Stimulated activated effector memory CD8-positive, alpha-beta T cell treated with anti-CD3 and anti-CD28 coated beads, Interleukin-12 subunit alpha, Interleukin-12 subunit beta, amount 100 ng/mL, for 72 hours (primary cell): ENCODE results near the gene DEUP1.

Experiments used
- ATAC-seq: fragments of 150-1000 bp; cut with Tn5 transposase; 2 replicates; pipeline ENCODE4 v1.10.0; 2021
- DNase-seq, 2 donors: peaks; one replicate each; pipeline ENCODE4 v3.0.0; 2021 to 2022; ENCODE audit warnings: low spot score in 2 of 2
- H3K27ac Mint-ChIP-seq: one replicate; pipeline ENCODE4 v1.8.0; 2022; ENCODE audit warnings: mild to moderate bottlenecking, mixed read lengths
- H3K36me3 Mint-ChIP-seq: one replicate; pipeline ENCODE4 v1.8.0; 2022; ENCODE audit warnings: mild to moderate bottlenecking, mixed read lengths
- H3K4me1 Mint-ChIP-seq: one replicate; pipeline ENCODE4 v1.8.0; 2022; ENCODE audit warnings: mixed read lengths
- H3K4me3 Mint-ChIP-seq: one replicate; pipeline ENCODE4 v1.8.0; 2022; ENCODE audit warnings: mild to moderate bottlenecking, mixed read lengths
- H3K9me3 Mint-ChIP-seq: one replicate; pipeline ENCODE4 v1.8.0; 2022; ENCODE audit warnings: mixed read lengths

DEUP1 gene

GRCh38 chr11:93324500-93324899 is 6.0 kb upstream of the DEUP1 start:
- H3K4me3 Mint-ChIP-seq = no peak overlapping the region
- H3K27ac Mint-ChIP-seq = no peak overlapping the region
- peaks cover 4% of the 10 kb centered on the region for H3K9me3 Mint-ChIP-seq
- DNase-seq (no peak), ATAC-seq (no peak)
- H3K4me1 Mint-ChIP-seq = no peaks in the 10 kb centered on the region
- no peaks in the 10 kb centered on the region for H3K36me3 Mint-ChIP-seq

- no peak overlapping the region for H3K4me3 Mint-ChIP-seq
- no peak for DNase-seq
- H3K4me1 Mint-ChIP-seq = no peaks in the 10 kb centered on the region
- H3K27ac Mint-ChIP-seq = no peak overlapping the region
- no peak for ATAC-seq
- peaks cover 3% of the 10 kb centered on the region for H3K9me3 Mint-ChIP-seq
- H3K36me3 Mint-ChIP-seq = no peaks in the 10 kb centered on the region
These were observed 3.9 kb upstream of the DEUP1 start for GRCh38 chr11:93326681-93327080.

GRCh38 chr11:93329936-93330445 is 551 bp upstream of the DEUP1 start:
- Mint-ChIP-seq H3K9me3 (peaks cover 3% of the 10 kb centered on the region), H3K36me3 (no peaks in the 10 kb centered on the region), H3K27ac (no peak overlapping the region), H3K4me3 (peak overlapping the region; percentile 26), H3K4me1 (no peaks in the 10 kb centered on the region)
- ATAC-seq = no peak
- DNase-seq = no peak

GRCh38 chr11:93340223-93340622 is 9.7 kb downstream of the DEUP1 start:
- ATAC-seq (no peak), DNase-seq (no peak)
- Mint-ChIP-seq H3K4me3 (no peak overlapping the region), H3K4me1 (no peaks in the 10 kb centered on the region), H3K36me3 (no peaks in the 10 kb centered on the region), H3K27ac (no peak overlapping the region), H3K9me3 (no peaks in the 10 kb centered on the region)

- DNase-seq (no peak), ATAC-seq (no peak)
- Mint-ChIP-seq H3K36me3 (no peaks in the 10 kb centered on the region), H3K4me3 (no peak overlapping the region), H3K4me1 (no peaks in the 10 kb centered on the region), H3K27ac (no peak overlapping the region), H3K9me3 (no peaks in the 10 kb centered on the region)
These were observed 14.4 kb downstream of the DEUP1 start for GRCh38 chr11:93344855-93345333.

GRCh38 chr11:93348930-93349329 is 18.4 kb downstream of the DEUP1 start:
- no peak overlapping the region for H3K4me3 Mint-ChIP-seq
- no peak overlapping the region for H3K27ac Mint-ChIP-seq
- no peaks in the 10 kb centered on the region for H3K36me3 Mint-ChIP-seq
- no peaks in the 10 kb centered on the region for H3K4me1 Mint-ChIP-seq
- no peak for ATAC-seq
- DNase-seq = no peak
- no peaks in the 10 kb centered on the region for H3K9me3 Mint-ChIP-seq

GRCh38 chr11:93350835-93351234 is 20.3 kb downstream of the DEUP1 start:
- H3K4me1 Mint-ChIP-seq = no peaks in the 10 kb centered on the region
- H3K36me3 Mint-ChIP-seq = no peaks in the 10 kb centered on the region
- DNase-seq (no peak), ATAC-seq (no peak)
- no peak overlapping the region for H3K4me3 Mint-ChIP-seq
- peaks cover 4% of the 10 kb centered on the region for H3K9me3 Mint-ChIP-seq
- no peak overlapping the region for H3K27ac Mint-ChIP-seq

- Mint-ChIP-seq H3K27ac (no peak overlapping the region), H3K4me1 (no peaks in the 10 kb centered on the region), H3K4me3 (no peak overlapping the region), H3K36me3 (no peaks in the 10 kb centered on the region), H3K9me3 (peaks cover 10% of the 10 kb centered on the region)
- DNase-seq = no peak
- ATAC-seq = no peak
These were observed 28.9 kb downstream of the DEUP1 start for GRCh38 chr11:93359396-93359795.

GRCh38 chr11:93361435-93361834 is 30.9 kb downstream of the DEUP1 start:
- Mint-ChIP-seq H3K4me1 (no peaks in the 10 kb centered on the region), H3K4me3 (no peak overlapping the region), H3K9me3 (peaks cover 10% of the 10 kb centered on the region), H3K27ac (no peak overlapping the region), H3K36me3 (no peaks in the 10 kb centered on the region)
- no peak for DNase-seq
- ATAC-seq = no peak

- no peak for DNase-seq
- Mint-ChIP-seq H3K27ac (no peak overlapping the region), H3K4me3 (no peak overlapping the region), H3K36me3 (no peaks in the 10 kb centered on the region), H3K9me3 (peaks cover 10% of the 10 kb centered on the region), H3K4me1 (no peaks in the 10 kb centered on the region)
- ATAC-seq = no peak
These were observed 37.5 kb downstream of the DEUP1 start for GRCh38 chr11:93368022-93368421.

GRCh38 chr11:93370260-93370659 is 39.7 kb downstream of the DEUP1 start:
- H3K36me3 Mint-ChIP-seq = no peaks in the 10 kb centered on the region
- peaks cover 10% of the 10 kb centered on the region for H3K9me3 Mint-ChIP-seq
- H3K27ac Mint-ChIP-seq = no peak overlapping the region
- DNase-seq (no peak), ATAC-seq (no peak)
- H3K4me1 Mint-ChIP-seq = no peaks in the 10 kb centered on the region
- H3K4me3 Mint-ChIP-seq = no peak overlapping the region

- no peak overlapping the region for H3K4me3 Mint-ChIP-seq
- DNase-seq (no peak), ATAC-seq (no peak)
- no peaks in the 10 kb centered on the region for H3K9me3 Mint-ChIP-seq
- H3K27ac Mint-ChIP-seq = no peak overlapping the region
- H3K36me3 Mint-ChIP-seq = no peaks in the 10 kb centered on the region
- no peaks in the 10 kb centered on the region for H3K4me1 Mint-ChIP-seq
These were observed 59.2 kb downstream of the DEUP1 start for GRCh38 chr11:93389737-93390136.

GRCh38 chr11:93392867-93393266 is 62.3 kb downstream of the DEUP1 start:
- H3K9me3 Mint-ChIP-seq = no peaks in the 10 kb centered on the region
- DNase-seq (no peak), ATAC-seq (no peak)
- no peaks in the 10 kb centered on the region for H3K4me1 Mint-ChIP-seq
- no peak overlapping the region for H3K27ac Mint-ChIP-seq
- no peaks in the 10 kb centered on the region for H3K36me3 Mint-ChIP-seq
- H3K4me3 Mint-ChIP-seq = no peak overlapping the region

GRCh38 chr11:93393386-93393785 is 62.8 kb downstream of the DEUP1 start:
- Mint-ChIP-seq H3K4me3 (no peak overlapping the region), H3K36me3 (no peaks in the 10 kb centered on the region), H3K27ac (no peak overlapping the region), H3K9me3 (no peaks in the 10 kb centered on the region), H3K4me1 (no peaks in the 10 kb centered on the region)
- ATAC-seq = no peak
- DNase-seq = no peak

- Mint-ChIP-seq H3K4me1 (no peaks in the 10 kb centered on the region), H3K36me3 (no peaks in the 10 kb centered on the region), H3K9me3 (no peaks in the 10 kb centered on the region), H3K27ac (no peak overlapping the region), H3K4me3 (no peak overlapping the region)
- ATAC-seq (no peak), DNase-seq (no peak)
These were observed 63.9 kb downstream of the DEUP1 start for GRCh38 chr11:93394488-93394887.

GRCh38 chr11:93396316-93396715 is 65.8 kb downstream of the DEUP1 start:
- Mint-ChIP-seq H3K36me3 (no peaks in the 10 kb centered on the region), H3K27ac (no peak overlapping the region), H3K4me1 (no peaks in the 10 kb centered on the region), H3K4me3 (no peak overlapping the region), H3K9me3 (no peaks in the 10 kb centered on the region)
- DNase-seq (no peak), ATAC-seq (no peak)

- DNase-seq (no peak), ATAC-seq (no peak)
- Mint-ChIP-seq H3K4me1 (no peaks in the 10 kb centered on the region), H3K9me3 (no peaks in the 10 kb centered on the region), H3K4me3 (no peak overlapping the region), H3K27ac (no peak overlapping the region), H3K36me3 (no peaks in the 10 kb centered on the region)
These were observed 73.4 kb downstream of the DEUP1 start for GRCh38 chr11:93403930-93404329.
